Stimulated activated CD8-positive, alpha-beta memory T cell treated with anti-CD3 and anti-CD28 coated beads, Interleukin-7, amount 100 ng/mL, for 4 hours (primary cell): Measurements from ENCODE around the gene DDX54.
A peak's percentile ranks its signal among the peaks of the same experiment; 100 is the strongest.

ENCODE experiments used
- DNase-seq, 2 donors: peaks; one replicate each; pipeline ENCODE4 v3.0.0-alpha.2; 2020; ENCODE audit warnings: low read depth in 2 of 2

DDX54 gene

DNA sequence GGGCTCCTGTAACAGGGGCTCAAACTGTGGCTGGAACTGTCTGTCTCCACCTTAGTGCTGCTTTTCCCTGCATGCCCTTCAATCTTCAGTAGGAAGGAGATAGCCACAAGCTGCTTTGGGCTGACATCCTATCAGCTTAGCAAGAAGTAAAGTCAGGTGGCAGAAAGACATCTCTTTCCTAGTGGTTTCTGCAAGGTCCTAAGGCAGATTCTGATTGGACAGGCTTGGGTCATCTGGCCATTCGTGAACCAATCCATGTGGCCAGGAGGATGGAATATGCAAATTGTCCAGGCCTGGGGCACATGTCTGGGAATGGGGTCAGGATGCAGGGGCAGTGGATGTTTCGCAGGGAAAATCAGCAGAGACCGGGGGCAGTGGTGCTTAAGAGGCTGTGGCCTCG, 5.5 kb upstream of the DDX54 start:
- DNase-seq = no peak

DNA sequence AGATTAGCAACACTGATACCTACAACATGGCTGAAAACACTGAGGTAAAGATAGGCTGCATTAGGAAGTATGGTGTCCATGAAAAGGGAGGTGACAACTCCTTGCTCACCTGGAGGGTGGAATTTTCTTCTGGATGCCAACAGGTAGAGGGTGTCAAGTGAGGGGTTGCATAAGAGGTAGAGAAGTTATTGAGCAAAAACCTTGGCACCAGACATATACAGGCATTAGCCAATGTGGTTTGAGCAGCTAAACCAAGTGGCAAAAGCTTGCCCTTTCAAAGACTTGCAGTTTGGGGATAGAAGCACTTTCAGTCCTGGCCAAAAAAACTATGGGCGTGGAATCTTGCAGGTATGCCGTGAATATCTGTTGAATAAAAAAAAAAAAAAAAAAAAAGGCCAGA, 4.1 kb upstream of the DDX54 start:
- DNase-seq = no peak

DNA sequence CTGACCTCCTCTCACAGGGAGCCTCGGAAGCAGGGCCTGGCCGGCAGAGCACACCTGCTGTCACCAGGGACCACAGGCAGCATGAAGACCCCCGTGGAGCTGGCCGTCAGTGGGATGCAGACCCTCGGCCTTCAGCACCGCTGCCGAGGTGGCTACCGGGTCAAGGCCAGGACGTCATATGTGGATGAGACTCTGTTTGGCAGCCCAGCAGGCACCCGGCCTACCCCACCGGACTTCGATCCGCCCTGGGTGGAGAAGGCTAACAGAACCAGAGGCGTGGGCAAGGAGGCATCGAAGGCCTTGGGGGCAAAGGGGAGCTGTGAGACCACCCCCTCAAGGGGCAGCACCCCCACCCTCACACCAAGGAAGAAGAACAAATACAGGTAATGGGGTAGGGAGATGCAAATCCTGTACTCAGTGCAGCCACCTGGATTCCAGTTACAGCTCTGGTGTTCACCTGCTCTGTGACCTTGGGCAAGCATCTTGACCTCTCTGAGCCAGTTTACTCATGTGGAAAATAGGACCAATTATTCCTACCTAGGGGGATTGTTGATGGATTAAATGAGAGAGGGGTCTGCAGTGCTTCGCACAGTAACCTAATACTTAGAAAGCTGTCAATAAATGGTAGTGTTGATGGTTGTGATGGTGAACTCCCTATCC, 1.5 kb upstream of the DDX54 start:
- no peak for DNase-seq

DNA sequence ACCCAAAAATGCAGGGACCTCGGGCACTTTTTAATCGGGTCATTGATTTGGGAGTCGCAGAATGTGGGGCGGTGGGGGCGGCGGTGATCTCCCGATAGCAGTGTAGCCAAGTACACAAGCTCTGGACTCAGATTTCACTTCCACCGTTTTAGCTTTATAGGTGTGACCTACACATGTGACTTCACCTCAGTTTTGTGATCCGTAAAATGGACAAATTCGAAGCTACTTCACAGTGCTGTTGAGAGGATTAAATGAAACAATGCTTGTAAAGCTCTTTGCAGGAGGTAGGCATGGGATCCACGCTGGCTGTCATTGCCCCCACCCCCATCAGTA, 721 bp upstream of the DDX54 start:
- DNase-seq = no peak

DNA sequence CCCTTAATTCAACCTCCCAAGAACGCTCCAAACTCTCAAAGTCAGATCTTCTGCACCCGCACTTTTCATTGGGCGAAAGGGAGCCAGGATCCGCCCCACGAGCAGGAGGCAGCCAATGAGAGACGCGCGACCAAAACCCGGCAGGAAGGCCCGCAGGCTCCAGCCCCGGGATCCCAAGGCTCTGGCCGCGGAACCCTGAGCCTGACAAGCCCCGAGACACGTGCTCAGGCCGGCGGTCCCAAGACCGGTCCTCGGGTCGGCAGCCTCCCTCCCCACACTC, 438 bp downstream of the DDX54 start:
- DNase-seq = peak; percentile 73 to 81

DNA sequence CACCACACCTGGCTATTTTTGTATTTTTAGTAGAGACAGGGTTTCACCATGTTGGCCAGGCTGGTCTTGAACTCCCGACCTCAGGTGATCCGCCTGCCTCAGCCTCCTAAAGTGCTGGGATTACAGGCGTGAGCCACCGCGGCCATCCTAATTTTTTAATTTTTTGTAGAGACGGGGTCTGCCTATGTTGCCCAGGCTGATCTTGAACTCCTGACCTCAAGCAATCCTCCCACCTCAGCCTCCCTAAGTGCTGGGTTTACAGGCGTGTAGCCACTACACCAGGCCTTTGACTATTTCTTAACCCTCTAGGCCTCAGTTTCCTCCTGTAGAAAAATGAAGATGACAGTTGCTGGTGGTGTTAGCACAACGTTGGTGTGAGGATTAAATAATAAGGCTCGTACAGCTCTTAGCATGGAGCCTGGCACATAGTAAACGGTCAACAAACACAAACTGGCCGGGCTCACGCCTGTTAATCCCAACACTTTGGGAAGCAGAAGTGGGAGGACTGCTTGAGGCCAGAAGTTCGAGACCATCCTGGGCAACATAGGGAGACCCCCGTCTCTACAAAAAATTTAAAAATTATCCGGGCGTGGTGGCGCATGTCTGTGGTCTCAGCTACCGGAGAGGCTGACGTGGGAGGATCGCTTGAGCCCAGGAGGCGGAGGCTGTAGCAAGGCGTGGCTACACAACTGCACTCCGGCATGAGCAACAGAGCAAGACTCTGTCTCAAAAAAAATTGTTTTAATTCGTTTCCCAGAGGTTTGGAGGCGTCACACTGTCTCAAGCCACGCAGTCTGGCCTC, 979 bp downstream of the DDX54 start:
- DNase-seq = no peak

DNA sequence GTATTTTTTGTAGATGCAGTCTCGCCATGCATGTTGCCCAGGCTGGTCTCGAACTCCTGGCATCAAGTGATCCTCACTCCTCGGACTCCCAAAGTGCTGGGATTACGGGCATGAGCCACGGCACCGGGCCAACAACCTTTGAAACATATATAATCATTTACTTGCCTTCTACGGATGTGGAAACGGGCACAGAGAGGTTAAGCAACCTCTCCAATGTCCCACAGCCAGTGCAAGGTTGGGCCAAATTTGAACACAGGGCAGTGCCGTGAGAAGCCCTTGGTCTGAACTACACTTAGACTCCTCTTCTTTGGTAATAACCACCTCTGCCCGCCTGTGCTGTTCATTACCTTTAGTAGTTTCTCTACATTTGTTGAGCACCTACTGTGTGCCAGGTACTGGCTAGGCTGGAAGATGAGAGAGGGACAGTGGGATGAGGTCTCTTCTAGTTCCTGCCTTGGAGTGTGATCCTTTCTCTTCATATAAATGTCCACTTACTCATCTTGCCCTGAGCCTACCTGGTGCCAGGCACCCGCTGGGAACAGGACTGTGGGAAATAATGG, 2.2 kb downstream of the DDX54 start:
- no peak for DNase-seq

DNA sequence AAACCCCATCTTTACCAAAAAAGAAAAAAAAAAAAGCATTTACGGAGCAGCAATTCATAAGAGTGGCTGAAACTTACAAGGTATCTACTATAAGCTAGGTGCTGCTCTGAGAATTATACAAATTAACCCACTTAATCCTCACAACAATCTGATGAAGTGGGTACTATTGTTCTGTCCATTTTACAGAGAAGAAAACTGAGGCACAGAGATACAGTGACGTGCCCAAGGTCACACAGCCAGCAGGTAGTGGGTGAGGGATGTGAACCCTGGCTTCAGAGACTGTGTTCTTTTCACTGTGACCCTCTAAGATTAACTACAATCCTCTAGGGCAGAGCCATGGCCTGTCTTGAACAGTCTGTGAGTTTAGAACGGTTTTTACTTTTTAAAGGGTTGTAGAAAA, 3.3 kb downstream of the DDX54 start:
- no peak for DNase-seq

DNA sequence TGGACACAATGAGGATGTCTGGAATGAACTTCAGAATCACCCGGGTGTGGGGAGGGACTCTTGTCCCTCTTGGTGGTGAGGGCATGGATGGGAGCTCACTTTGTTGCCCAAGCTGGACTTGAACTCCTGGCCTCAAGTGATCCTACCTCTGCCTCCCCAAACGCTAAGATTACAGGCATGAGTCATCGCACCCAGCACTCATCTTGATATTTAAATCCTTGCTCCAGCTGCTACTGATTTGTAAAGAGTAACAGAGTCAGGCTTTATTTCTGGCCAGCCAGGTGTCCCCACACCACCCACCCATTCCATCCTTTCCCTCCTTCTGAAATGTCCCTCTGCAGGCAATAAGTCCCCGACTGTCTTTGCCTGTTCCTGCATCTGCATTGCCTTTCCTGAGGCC, 4.9 kb downstream of the DDX54 start:
- no peak for DNase-seq

DNA sequence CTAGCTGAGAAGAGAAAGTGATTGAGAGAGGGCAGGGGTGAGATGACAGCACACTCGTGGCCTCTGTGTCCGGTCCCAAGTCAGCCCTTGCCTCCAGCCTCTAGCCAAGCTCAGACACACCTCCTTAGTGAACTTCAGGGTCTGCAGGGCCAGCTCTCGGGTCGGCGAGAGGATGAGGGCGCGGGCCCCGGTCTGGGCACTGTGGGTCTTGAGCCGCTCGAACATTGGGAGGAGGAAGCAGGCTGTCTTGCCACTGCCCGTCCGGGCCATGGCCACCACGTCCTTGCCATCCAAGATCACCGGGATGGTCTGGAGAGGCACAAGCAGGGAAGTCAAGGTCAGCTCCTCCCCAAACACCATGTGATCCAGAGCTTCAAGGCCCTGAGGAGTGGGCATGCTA, 6.3 kb downstream of the DDX54 start:
- no peak for DNase-seq

DNA sequence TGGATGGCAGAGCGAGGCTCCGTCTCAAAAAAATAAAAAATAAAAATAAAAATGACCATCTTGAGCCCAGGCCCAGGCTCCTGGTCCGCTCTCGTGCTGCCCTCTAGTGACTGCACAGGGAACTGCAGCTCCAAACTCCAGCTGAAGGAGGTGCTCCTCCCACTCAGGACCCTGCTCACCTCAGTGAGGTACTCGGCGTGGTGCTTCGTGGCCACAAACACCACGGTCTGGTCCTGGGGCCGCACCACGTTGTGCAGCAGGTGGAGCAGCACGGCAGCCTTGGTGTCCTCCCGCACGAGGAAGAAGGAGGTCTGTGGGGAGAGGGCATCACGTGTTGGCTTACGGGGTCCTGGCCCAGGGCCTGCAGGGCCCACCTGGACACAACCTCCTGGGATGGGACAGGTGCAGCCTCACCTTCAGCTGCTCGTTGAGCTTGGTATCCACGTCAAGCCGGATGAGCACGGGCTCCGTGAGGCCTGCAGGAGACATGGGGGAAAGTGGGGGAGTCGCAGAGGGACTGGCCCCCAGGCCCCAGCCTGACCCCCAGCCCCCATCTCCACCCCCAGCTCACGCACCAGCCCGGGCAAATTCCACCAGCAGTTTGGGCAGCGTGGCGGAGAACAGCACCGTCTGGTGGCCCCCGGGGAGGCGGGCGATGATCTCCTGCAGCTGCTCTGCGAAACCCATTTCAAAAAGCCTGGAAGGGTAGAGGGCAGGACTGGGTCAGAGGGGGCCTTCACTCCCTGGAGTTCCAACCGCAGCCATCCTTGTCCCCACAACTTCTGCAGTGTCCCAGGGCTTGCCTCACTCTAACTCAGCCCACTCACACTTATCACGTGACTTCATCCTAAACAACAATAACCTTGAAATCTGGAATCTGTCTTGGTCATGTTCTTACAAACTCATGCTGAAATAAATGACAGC, 10.6 kb downstream of the DDX54 start:
- peak; percentile 55 to 56 for DNase-seq

DNA sequence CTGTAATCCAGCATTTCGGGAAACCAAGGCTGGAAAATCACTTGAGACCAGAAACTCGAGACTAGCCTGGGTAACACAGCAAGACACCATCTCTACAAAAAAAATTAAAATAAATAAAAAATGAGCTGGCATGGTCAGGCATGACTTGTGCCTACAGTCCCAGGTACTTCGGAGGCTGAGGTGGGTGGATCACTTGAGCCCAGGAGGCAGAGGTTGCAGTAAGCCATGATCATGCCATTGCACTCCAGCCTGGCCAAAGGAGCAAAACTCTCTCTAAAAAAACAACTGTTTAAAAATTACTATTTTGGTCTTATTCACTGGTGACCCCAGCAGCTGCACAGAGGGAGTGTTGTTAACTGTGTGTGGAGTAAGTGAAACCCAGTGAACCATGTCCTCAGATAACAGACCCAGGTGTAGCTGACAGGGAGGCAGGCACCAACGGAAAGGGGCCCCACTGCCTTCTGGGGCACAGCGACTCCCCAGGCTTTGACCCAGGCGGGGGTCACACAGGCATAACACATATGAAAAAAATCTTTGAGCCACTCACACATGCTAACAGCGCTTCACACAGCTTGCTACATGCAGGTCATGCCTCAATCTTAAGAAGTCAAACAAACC, 12.1 kb downstream of the DDX54 start:
- no peak for DNase-seq

DNA sequence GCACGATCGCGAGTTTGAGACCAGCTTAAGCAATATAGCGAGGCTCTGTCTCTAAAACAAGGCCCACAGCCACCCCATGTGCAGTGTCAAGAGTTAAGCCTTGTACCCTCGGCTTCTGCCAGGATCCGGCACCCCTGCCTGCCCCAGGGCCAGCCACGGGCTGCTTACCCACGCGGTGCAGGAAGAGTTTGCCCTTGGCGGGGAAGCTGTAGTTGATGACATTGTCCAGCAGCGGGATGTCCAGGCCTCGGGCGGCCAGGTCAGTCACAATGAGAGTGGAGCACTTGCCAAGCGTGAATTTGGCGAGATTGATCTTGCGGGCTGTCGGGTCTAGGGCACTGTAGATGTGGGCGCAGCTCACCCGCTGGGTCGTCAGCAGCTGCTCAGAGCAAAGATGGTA, 13.1 kb downstream of the DDX54 start:
- no peak for DNase-seq

DNA sequence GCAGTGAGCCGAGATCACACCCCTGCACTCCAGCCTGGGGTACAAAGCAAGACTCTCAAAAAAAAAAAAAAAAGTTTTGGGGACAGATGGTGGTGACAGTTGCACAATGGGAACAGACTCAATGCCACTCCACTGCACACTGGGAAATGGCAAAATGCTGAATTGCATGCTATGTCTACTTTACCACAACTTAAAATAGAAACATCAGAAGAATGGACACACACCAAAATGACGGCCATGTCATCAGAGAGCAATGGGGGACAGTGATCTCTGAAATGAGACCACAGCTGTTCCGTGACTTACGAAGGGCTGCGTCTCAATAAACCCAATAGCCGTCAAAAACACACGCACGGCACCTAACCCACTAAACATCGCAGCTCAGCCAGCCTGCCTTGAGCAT, 13.7 kb downstream of the DDX54 start:
- no peak for DNase-seq

DNA sequence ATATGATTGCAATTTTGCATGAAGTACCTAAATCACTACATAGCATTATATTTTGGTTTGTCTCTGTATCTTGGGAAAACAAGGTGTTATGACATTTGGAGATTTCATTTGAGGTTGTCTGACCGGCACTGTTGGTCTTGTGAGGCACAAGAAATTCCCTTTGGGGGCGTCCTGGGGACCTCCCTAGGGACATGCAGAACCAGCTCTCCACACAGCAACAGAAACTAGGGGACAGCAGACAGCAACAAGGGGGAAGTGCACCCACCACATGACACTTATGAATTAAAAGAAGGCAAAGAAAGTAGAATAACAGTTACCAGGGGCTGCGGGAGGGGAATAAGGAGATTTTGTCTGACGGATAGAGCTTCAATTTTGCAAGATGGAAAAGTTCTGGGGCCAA, 14.4 kb downstream of the DDX54 start:
- DNase-seq = no peak

DNA sequence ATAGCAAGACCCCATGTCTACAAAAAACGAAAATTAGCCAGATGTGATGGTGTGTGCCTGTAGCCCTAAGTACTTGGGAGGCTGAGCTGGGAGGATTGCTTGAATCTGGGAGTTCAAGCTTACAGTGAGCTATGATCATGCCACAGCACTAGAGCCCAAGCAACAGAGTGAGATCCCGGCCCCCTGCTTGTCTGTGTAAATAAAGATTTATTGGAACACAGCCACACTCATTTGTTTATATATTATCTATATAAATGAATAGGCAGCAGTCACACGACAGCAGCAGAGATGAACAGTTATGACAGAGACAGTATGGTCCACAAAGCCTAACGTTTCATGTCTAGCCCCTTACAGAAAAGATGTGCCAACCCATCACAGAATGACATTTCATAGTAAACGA, 14.8 kb downstream of the DDX54 start:
- no peak for DNase-seq

DNA sequence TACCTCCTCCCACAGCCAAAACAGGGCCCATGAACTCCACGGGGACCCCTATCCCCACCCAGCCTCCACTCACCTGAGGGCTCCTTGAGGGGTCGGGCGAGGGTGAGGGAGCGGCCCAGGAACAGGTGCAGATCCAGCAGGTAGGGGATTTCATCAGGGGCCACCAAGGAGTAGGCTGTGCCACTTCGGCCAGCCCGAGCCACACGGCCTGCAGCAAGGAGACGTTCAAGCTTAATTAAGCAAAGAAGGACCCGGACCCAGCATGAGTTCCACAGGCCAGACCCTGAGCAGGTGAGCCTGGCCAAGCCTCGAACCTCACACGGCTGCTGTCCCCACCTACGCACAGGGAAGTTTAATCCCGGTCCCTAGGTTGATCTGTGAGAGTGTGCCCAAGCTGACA, 15.6 kb downstream of the DDX54 start:
- no peak for DNase-seq

DNA sequence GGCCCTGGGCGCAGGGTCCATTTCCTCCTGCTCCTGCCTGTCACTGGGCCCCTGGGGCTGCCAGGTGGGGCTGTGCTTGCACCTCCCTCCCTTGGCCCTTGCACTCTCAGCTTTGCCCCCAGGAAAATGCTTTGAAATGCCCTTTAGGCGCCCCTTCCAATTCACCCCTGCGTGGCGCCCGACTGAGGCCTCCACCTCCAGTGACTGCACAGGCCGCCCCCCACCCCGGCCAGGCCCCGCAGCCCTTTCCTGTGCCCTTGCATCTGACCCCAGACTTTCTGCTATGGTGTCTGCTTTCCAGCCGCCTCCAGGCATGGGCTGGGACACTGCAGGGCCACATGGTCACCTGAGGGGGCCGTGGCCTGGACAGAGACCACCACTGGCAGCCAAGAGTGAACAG, 17.4 kb downstream of the DDX54 start:
- DNase-seq = no peak

DNA sequence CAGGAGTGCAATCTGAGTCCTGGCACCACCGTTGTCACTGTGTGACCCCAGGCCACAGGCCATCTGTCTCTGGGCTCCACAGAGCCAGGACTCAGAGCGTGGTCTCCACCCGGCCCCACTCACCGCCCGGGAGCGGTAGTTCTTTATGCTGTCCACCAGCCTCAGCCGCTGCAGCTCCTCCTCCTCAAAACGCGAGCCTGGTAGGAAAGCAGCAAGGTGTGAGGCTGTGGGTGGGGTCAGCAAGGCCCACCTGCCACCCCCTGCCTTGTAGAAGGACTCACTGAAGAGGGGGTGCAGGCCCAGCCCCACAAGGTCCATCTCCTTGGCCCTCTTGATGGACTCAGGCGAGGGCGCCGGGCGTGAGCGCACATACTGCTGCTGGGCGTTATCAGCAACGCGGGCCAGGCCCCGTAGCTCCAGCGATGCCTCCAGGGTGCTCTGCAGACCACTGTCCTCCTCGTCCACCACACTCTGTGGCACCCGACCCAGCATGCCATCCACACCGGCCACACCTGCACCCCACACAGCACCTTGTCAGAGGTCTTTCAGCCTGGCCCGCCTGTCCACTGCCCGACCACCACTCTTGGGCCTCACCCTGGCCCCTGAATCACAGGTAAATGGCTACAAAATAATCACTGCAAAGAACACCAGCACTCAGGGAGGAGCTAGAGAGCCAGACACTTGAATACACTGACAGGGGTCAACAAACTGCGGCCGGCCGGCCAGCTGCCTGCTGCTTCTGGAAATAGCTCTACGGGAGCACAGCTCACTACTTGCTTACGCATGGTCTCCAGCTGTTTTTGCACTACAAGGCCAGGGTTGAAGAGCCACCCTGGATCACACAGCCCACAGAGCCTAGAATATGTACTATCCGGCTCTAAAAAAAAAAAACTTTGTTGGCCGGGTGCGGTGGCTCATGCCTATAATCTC, 19.5 kb downstream of the DDX54 start:
- no peak for DNase-seq

DNA sequence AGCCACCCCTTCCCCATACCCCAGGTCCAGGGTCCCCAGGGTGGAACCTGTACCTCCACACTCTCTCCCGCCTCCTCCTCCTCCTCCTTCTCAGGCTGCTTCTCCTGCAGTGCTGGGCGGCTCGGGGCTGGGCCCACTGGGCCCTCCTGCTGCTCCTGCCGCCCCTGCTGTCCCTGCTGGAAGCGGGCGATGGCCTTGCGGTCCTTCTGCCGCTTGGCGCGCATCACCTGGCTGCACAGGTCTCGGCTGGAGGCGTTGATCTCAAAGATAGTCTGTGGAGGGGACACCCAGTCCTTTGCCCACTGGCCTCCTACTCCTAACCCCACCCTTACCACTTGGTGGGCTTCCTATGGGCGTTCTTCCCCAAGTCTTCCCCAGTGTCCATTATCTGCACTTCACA, 21.3 kb downstream of the DDX54 start:
- no peak for DNase-seq

DNA sequence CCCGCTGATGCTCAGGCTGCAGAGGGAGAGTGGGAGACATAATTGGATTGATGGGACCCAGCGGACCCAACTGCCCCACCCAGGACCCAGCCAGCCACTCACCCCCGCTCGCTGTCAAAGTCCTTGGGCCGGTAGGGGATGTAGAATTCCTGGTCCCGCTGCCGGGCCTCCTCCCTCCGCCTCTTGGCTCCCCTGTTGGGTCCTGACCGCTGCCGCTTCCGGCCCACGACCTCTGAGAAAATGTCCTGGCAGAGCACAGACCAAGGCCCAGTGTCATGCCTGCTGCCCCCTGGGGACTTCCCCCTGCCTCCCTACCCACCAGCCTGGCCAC, 22.3 kb downstream of the DDX54 start:
- DNase-seq = no peak
